GM21528 (cell line): ENCODE results near the gene TCHP.
"Not testable (repeated sequence)": the region's sequence is repeated elsewhere in the genome, so short reads cannot be mapped to it uniquely, and the experiment has no call there.

Experiments
- ATAC-seq: cut with Tn5 transposase; IDR thresholded peaks from one replicate; pipeline ENCODE4 v1.9.1; 2021; ENCODE audit warnings: mild to moderate bottlenecking, moderate library complexity; ENCODE audit not compliant: unreplicated experiment, low FRiP score

The TCHP gene

GRCh38 chr12:109905301-109905700 lies 5.2 kb downstream of the TCHP start:
- ATAC-seq = no peak

- no peak for ATAC-seq
Observed at GRCh38 chr12:109910254-109910968, 10.3 kb downstream of the TCHP start.

GRCh38 chr12:109910969-109911348 lies 10.9 kb downstream of the TCHP start:
- ATAC-seq = no peak

GRCh38 chr12:109912855-109913321 lies 12.8 kb downstream of the TCHP start:
- ATAC-seq = no peak

- ATAC-seq = no peak
Observed at GRCh38 chr12:109914461-109914860, 14.4 kb downstream of the TCHP start.

- ATAC-seq = no peak
Observed at GRCh38 chr12:109915171-109916040, 15.3 kb downstream of the TCHP start.

GRCh38 chr12:109916045-109916444 lies 16.0 kb downstream of the TCHP start:
- no peak for ATAC-seq

- no peak for ATAC-seq
Observed at GRCh38 chr12:109919456-109919855, 19.4 kb downstream of the TCHP start.

GRCh38 chr12:109920261-109920780 lies 20.2 kb downstream of the TCHP start:
- no peak for ATAC-seq

GRCh38 chr12:109921982-109922381 lies 21.9 kb downstream of the TCHP start:
- ATAC-seq = no peak

GRCh38 chr12:109923038-109923437 lies 23.0 kb downstream of the TCHP start:
- ATAC-seq = no peak

GRCh38 chr12:109923481-109924245 lies 23.6 kb downstream of the TCHP start:
- no peak for ATAC-seq

GRCh38 chr12:109925185-109925840 lies 25.2 kb downstream of the TCHP start:
- ATAC-seq = no peak

GRCh38 chr12:109926016-109926415 lies 25.9 kb downstream of the TCHP start:
- ATAC-seq = no peak

- no peak for ATAC-seq
Observed at GRCh38 chr12:109926488-109927210, 26.6 kb downstream of the TCHP start.

- no peak for ATAC-seq
Observed at GRCh38 chr12:109927622-109928021, 27.5 kb downstream of the TCHP start.

- ATAC-seq = no peak
Observed at GRCh38 chr12:109928058-109928656, 28.1 kb downstream of the TCHP start.

- not testable (repeated sequence) for ATAC-seq
Observed at GRCh38 chr12:109929326-109929725, 29.3 kb downstream of the TCHP start.
